SK-N-SH treated with all-trans-retinoic acid at 6 μM for 48 hours (cell line): ENCODE results near the gene PTPRJ.

Experiments
- BACH2 ChIP-seq: fragments of 250-450 bp; sonication (Bioruptor Pico); IDR thresholded peaks from 2 replicates; pipeline ENCODE4 v1.9.0; 2021; ENCODE audit warnings: mild to moderate bottlenecking, borderline replicate concordance
- CSDC2 ChIP-seq: fragments of 250-450 bp; sonication (Bioruptor Pico); IDR thresholded peaks from 2 replicates; pipeline ENCODE4 v1.5.0; 2020; ENCODE audit warnings: mild to moderate bottlenecking, moderate library complexity
- GLIS3 ChIP-seq: fragments of 250-450 bp; sonication (Bioruptor Pico); IDR thresholded peaks from 2 replicates; pipeline ENCODE4 v1.5.0; 2020; ENCODE audit warnings: mild to moderate bottlenecking, moderate library complexity
- ISL1 ChIP-seq: fragments of 250-450 bp; sonication (Bioruptor Pico); IDR thresholded peaks from 2 replicates; pipeline ENCODE4 v2.1.2; 2022; ENCODE audit warnings: mild to moderate bottlenecking, moderate library complexity
- PATZ1 ChIP-seq: fragments of 250-450 bp; sonication (Bioruptor Pico); IDR thresholded peaks from 2 replicates; pipeline ENCODE4 v1.8.0; 2020; ENCODE audit warnings: mild to moderate bottlenecking, moderate library complexity, borderline replicate concordance
- PPARA ChIP-seq: fragments of 250-450 bp; sonication (Bioruptor Pico); IDR thresholded peaks from 2 replicates; pipeline ENCODE4 v1.5.0; 2020; ENCODE audit warnings: mild to moderate bottlenecking, borderline replicate concordance
- RARB ChIP-seq: fragments of 250-450 bp; sonication (Bioruptor Pico); IDR thresholded peaks from 2 replicates; pipeline ENCODE4 v1.8.0; 2021; ENCODE audit warnings: mild to moderate bottlenecking, moderate library complexity
- SNAI2 ChIP-seq: fragments of 250-450 bp; sonication (Bioruptor Pico); IDR thresholded peaks from 2 replicates; pipeline ENCODE4 v1.5.0; 2020; ENCODE audit warnings: mild to moderate bottlenecking, moderate library complexity
- TOX ChIP-seq: fragments of 250-450 bp; sonication (Bioruptor Pico); IDR thresholded peaks from 2 replicates; pipeline ENCODE4 v1.8.0; 2021; ENCODE audit warnings: mild to moderate bottlenecking, moderate library complexity, borderline replicate concordance
- TSHZ2 ChIP-seq: fragments of 250-450 bp; sonication (Bioruptor Pico); IDR thresholded peaks from 2 replicates; pipeline ENCODE4 v1.5.0; 2020; ENCODE audit warnings: mild to moderate bottlenecking, moderate library complexity
- ZC3H10 ChIP-seq: fragments of 250-450 bp; sonication (Bioruptor Pico); IDR thresholded peaks from 2 replicates; pipeline ENCODE4 v1.5.1; 2021; ENCODE audit warnings: mild to moderate bottlenecking, moderate library complexity
- ZFP3 ChIP-seq: fragments of 250-450 bp; sonication (Bioruptor Pico); IDR thresholded peaks from 2 replicates; pipeline ENCODE4 v1.5.0; 2020; ENCODE audit warnings: mild to moderate bottlenecking, moderate library complexity

- no peak for TF ChIP-seq CSDC2 (CRISPR knock-in tag)
- no peak for TF ChIP-seq SNAI2 (CRISPR knock-in tag)
- no peak for TF ChIP-seq ISL1
- TF ChIP-seq PPARA (CRISPR knock-in tag), result no peak
- TF ChIP-seq PATZ1 (CRISPR knock-in tag), result no peak
- TF ChIP-seq ZC3H10, result no peak
- TF ChIP-seq BACH2 (CRISPR knock-in tag), result no peak
- TF ChIP-seq GLIS3 (CRISPR knock-in tag), result no peak
- TF ChIP-seq TOX (CRISPR knock-in tag), result no peak
- TF ChIP-seq TSHZ2 (CRISPR knock-in tag), result no peak
- TF ChIP-seq RARB (CRISPR knock-in tag), result no peak
- no peak for TF ChIP-seq ZFP3 (CRISPR knock-in tag)
These were observed 71.0 kb downstream of the PTPRJ start for GRCh38 chr11:48051217-48051830.
